ENCODE measurements around the gene SPG21.
A peak's percentile ranks its signal among the peaks of the same experiment; 100 is the strongest.

Gene SPG21

DNA sequence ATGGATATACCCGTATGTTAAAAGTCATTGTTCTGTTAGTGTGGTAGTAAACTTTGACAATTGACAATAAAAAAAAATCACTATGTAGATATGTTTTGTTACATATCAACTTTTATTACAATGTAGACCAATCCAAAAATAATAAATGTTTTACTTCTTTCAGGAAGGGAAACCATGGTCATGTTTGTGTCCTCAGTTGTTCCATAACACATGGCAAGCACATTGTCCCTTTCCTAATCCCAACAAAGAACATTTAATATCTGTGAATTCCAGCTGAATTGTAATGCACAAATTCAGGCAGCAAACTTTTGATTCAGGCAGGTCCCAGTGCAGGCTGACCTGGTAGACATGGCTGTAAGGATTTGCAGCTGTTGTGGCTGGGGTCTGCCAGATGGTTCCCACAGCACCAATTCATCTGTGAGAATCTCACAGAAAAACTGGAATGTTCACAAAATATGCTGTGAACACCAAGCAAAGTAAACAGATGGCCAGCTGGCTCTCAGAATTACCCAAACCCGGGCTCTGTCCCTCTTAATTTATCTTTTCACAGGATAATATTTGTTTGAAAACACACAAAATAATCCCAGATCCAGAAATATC lies 1.9 kb upstream of the SPG21 start:
- DNase-seq (ENCODE audit: low read depth, low spot score) = no peak

GRCh38 chr15:64990168-64990470 lies 405 bp upstream of the SPG21 start:
- no peak for DNase-seq (ENCODE audit: low read depth, low spot score)

- no peak for DNase-seq (ENCODE audit: low read depth, low spot score)
Measured at GRCh38 chr15:64987136-64987535, 2.6 kb downstream of the SPG21 start.

DNA sequence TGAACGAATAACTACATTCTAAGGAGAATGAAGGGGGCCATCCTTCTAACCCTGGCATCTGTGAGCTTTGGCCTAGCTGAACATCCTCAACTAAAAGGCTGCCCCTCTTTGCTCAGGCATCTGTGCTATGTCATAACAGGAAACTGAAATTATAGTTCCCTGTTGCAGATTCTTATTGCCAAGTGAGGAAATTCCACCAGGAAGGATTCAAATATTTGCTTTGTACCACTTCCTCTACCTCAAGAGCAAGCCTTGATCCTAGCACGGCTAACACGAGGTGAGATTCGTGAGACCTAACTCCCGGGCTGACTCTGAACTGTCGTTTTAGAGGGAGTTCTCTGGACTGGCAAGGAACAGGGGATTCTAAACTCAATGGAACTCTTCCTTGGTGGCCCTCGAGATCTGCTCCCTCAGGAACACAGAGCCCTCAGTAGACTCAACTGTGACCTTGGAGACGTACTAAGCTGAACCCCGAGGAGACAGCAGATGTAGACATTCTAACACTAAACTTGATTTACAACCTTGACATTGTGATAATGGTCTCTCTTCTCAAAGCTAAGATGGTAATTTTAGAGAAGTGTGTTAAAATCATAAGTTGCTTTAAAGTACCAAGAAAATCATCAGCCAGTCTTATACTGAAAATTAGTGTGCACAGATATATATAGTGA lies 4.2 kb downstream of the SPG21 start:
- no peak for DNase-seq (ENCODE audit: low read depth, low spot score)

DNA sequence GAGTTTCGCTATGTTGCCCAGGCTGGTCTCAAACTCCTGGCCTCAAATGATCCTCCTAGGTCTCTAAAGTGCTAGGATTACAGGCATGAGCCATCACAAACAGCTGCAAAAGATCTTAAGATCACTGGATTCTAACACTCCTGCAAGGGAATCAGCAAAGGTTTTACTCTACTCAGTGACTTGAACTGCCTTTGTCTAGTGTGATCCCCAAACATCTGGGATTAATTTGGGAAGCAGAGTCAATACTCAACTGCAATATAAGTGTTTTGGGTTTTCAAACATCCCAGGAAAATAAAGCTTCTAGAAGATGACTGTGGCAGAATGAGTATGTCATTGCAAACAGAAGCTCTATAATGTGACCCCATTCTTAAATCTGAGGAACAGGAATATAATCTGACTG lies 7.2 kb downstream of the SPG21 start:
- DNase-seq (ENCODE audit: low read depth, low spot score) = no peak

GRCh38 chr15:64981812-64982431 lies 7.8 kb downstream of the SPG21 start:
- no peak for DNase-seq (ENCODE audit: low read depth, low spot score)

DNA sequence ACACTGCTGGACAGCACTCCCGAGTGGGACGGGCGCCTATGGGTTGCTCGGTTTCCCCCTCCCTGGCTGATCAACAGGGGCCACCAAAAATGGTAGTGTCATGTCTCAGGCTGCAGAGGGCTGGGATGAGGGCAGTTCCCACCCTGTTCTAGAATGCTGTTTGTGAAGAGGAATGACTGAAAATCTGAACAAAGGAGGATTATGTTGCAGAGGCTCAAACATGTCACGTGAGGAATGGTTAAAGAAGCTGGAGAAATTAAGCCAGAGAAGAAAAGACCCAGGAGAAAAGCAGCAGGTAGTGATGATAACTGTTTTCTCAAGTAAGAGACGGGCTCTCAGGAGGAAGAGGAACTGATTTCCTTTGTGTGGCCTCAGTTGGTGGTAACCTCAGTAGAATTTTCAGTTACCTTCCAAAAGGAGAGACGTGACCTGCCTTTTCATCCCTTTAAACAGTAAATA lies 10.4 kb downstream of the SPG21 start:
- DNase-seq (ENCODE audit: low read depth, low spot score) = peak; percentile 57

- no peak for DNase-seq (ENCODE audit: low read depth, low spot score)
Measured at GRCh38 chr15:64975390-64975789, 14.3 kb downstream of the SPG21 start.

DNA sequence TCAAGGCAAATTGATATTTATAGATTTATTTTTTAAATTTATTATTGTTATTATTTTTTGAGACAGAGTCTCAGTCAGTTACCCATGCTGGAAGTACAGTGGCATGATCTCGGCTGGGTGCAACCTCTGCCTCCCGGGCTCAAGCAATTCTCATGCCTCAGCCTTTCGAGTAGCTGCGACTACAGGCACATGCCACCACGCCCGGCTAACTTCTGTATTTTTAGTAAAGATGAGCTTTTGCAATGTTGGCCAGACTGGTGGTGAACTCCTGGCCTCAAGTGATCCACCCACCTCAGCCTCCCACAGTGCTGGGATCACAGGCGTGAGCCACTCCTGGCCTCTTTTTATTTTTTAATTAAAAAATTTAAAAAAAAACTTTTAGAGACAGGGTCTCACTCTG lies 19.0 kb downstream of the SPG21 start:
- no peak for DNase-seq (ENCODE audit: low read depth, low spot score)

DNA sequence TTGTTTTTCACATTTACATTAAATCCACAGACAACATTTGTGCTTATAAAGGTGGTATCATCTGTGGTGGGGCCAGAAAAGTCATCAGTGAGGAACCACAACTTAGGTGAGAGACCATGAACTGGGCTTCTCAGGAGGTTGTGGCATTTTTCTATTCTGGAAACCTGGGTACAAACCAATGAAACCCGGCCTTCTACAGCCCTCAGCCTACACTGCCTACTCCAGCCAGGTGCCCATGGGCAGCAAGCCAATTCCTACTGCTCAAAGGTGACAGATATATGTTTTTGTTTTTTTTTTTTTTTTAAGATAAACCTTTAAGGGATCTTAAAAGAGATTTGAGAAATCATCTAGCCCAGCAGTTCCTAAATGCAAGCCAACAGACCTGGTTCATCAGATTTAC lies 20.3 kb downstream of the SPG21 start:
- DNase-seq (ENCODE audit: low read depth, low spot score) = no peak

DNA sequence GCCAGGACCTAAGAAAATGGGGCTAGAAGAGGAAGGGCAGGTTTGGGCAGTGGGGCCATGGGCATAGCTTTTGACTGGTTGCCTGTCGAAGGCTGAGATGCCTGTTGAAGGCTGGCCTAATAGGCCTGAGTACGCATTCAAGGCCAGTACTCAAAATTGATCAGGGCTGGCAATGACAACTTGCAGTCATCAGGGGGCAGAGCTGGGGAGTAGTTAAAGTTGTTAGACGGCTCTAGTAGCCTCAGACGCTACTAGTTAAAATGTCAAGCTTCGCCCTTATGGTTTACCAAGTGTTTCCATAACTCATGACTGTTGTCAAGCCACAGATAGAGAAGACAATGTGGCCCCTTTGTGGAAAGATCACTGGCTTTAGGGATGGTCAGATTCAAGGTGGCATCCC lies 28.7 kb downstream of the SPG21 start:
- no peak for DNase-seq (ENCODE audit: low read depth, low spot score)

DNA sequence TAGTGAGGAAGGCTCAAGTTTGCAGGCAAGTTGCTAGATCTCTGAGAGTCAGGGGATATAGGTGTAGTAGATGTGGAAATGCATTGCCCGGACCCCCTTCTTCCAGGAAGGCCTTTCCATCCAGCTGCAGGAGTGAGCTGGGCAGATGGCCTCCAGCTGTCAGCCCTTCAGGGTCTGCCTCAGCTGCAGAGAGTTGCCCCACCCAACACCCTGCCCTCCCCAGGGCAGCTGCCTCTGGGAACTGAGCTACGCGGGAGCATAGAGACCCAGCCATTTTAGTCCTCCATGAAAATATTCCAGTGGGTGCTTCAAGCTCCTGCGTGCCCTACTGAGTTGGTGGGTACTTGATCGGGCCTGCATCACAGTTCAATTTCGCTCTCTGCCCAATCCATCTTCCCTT lies 29.6 kb downstream of the SPG21 start:
- DNase-seq (ENCODE audit: low read depth, low spot score) = no peak

DNA sequence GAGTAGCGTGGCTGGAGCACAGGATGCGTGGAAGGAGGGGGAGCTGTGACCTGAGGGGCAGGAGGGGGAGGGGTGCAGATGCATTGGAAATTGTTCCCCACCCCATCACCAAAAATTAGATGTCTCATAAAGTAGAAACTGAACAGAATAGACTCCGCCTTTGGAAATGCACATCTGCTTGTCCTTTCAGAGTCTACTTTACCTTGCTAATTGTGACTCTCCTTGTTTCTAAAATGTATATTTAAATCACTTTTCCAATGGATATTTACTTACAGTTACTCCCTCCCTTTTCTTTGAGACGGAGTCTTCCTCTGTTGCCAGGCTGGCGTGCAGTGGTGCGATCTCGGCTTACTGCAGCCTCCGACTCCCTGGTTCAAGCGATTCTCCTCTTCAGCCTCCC lies 30.6 kb downstream of the SPG21 start:
- DNase-seq (ENCODE audit: low read depth, low spot score) = no peak

DNA sequence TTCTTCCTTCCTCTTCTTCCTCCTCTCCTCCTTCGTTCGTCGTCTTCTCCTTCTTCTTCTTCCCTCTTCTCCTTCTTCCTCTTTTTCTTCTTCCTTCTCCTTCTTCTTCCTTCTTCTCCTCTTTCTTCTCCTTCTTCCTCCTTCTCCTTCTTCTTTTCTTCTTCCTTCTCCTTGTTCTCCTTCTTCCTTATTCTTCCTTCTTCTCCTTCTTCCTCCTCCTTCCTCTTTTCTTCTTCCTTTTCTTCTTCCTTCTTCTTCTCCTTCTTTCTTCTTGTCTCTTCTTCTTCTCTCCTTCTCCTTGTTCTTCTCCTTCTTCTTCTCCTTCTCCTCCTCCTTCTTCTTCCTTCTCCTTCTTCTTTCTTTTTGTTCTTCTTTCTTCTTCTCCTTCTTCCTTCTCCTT lies 35.3 kb downstream of the SPG21 start:
- no peak for DNase-seq (ENCODE audit: low read depth, low spot score)

GRCh38 chr15:64951777-64952418 lies 37.8 kb downstream of the SPG21 start:
- no peak for DNase-seq (ENCODE audit: low read depth, low spot score)

GRCh38 chr15:64950888-64951287 lies 38.8 kb downstream of the SPG21 start:
- no peak for DNase-seq (ENCODE audit: low read depth, low spot score)

GRCh38 chr15:64949383-64950186 lies 40.1 kb downstream of the SPG21 start:
- peak; percentile 65 for DNase-seq (ENCODE audit: low read depth, low spot score)

- no peak for DNase-seq (ENCODE audit: low read depth, low spot score)
Measured at GRCh38 chr15:64948916-64949315, 40.8 kb downstream of the SPG21 start.

DNA sequence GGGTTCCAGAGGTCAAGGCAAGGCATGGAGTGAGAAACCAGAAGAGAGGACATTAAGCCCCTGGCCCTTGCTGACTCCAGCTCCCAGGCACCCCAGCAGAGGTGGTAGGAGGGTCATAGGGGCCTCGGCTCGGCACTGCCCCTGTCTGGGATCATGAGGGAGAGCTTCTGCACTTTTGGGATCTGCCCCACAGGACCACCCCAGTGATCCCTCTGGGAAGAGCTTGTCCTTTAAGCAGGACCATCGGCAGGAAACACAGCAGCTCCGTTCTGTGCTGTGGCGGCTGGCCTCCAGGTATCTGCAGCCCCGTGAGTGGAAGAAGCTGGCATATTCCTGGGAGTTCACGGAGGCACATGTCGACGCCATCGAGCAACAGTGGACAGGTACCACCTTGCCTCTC lies 42.5 kb downstream of the SPG21 start:
- no peak for DNase-seq (ENCODE audit: low read depth, low spot score)

- no peak for DNase-seq (ENCODE audit: low read depth, low spot score)
Measured at GRCh38 chr15:64944961-64945360, 44.8 kb downstream of the SPG21 start.

DNA sequence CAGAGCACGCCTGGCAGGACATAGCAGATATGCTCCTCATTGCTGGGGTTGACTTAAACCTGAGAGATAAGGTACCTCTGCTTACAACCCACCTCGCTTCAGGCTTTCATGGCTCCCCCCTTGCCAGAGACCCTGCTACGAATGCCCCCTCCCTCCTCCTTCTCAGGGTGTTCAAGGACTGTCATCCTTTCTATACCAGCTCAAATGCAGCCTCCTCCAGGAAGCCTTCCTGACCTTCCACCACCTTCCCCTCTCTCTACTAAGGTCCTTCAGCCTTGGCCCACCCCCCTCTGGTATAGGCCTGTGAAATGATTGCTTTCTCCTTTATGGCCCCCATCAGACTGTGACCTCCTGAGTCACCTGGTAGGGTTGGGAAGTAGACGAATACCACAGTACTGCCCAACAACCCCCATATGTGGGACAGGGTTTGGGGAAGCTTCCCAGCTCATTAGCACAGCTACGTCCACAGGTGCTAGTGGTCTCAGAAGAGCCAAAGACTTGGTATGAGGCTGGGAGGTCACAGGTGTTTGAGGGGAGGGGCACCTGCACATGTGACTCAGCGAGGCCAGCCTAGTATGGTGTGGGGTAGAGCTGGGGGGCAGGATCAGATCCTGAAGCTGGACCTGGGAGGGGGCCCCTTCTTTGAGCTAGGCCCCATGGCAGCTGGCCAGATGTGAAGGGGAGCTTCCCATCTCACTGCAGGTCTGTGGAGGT lies 46.0 kb downstream of the SPG21 start:
- DNase-seq (ENCODE audit: low read depth, low spot score) = no peak

Measured in ELF-1 (cell line).